Measurements from ENCODE around the gene SLC2A9.

Gene SLC2A9

GRCh38 chr4:9891740-9892139 is 129.6 kb downstream of the SLC2A9 start:
- DNase-seq (ENCODE audit: low read depth): no peak

- no peak for DNase-seq (ENCODE audit: low read depth)
These were observed 130.2 kb downstream of the SLC2A9 start for GRCh38 chr4:9891056-9891455.

GRCh38 chr4:9889306-9889705 is 132.0 kb downstream of the SLC2A9 start:
- DNase-seq (ENCODE audit: low read depth): no peak

GRCh38 chr4:9885958-9886357 is 135.3 kb downstream of the SLC2A9 start:
- DNase-seq (ENCODE audit: low read depth): no peak

- DNase-seq (ENCODE audit: low read depth): no peak
These were observed 140.7 kb downstream of the SLC2A9 start for GRCh38 chr4:9880406-9881197.

GRCh38 chr4:9877123-9877522 is 144.2 kb downstream of the SLC2A9 start:
- DNase-seq (ENCODE audit: low read depth): no peak

- no peak for DNase-seq (ENCODE audit: low read depth)
These were observed 145.8 kb downstream of the SLC2A9 start for GRCh38 chr4:9875516-9875915.

- no peak for DNase-seq (ENCODE audit: low read depth)
These were observed 146.9 kb downstream of the SLC2A9 start for GRCh38 chr4:9874385-9874784.

GRCh38 chr4:9870165-9870790 is 151.0 kb downstream of the SLC2A9 start:
- no peak for DNase-seq (ENCODE audit: low read depth)

GRCh38 chr4:9867751-9868425 is 153.4 kb downstream of the SLC2A9 start:
- DNase-seq (ENCODE audit: low read depth): no peak

- DNase-seq (ENCODE audit: low read depth): no peak
These were observed 154.4 kb downstream of the SLC2A9 start for GRCh38 chr4:9866931-9867330.

GRCh38 chr4:9861561-9861960 is 159.7 kb downstream of the SLC2A9 start:
- DNase-seq (ENCODE audit: low read depth): no peak

GRCh38 chr4:9859810-9860209 is 161.5 kb downstream of the SLC2A9 start:
- DNase-seq (ENCODE audit: low read depth): no peak

GRCh38 chr4:9849538-9849920 is 171.8 kb downstream of the SLC2A9 start:
- no peak for DNase-seq (ENCODE audit: low read depth)

- DNase-seq (ENCODE audit: low read depth): no peak
These were observed 173.1 kb downstream of the SLC2A9 start for GRCh38 chr4:9847968-9848748.

- DNase-seq (ENCODE audit: low read depth): no peak
These were observed 175.4 kb downstream of the SLC2A9 start for GRCh38 chr4:9845791-9846493.

GRCh38 chr4:9841072-9841471 is 180.2 kb downstream of the SLC2A9 start:
- DNase-seq (ENCODE audit: low read depth): no peak

- DNase-seq (ENCODE audit: low read depth): no peak
These were observed 185.9 kb downstream of the SLC2A9 start for GRCh38 chr4:9835430-9835829.

- DNase-seq (ENCODE audit: low read depth): no peak
These were observed 187.9 kb downstream of the SLC2A9 start for GRCh38 chr4:9833421-9833820.

GRCh38 chr4:9832640-9833039 is 188.7 kb downstream of the SLC2A9 start:
- DNase-seq (ENCODE audit: low read depth): no peak

GRCh38 chr4:9826551-9826950 is 194.7 kb downstream of the SLC2A9 start:
- no peak for DNase-seq (ENCODE audit: low read depth)

GRCh38 chr4:9825049-9825448 is 196.2 kb downstream of the SLC2A9 start:
- no peak for DNase-seq (ENCODE audit: low read depth)

Measured in activated T-helper 9 cell treated with anti-CD3 and anti-CD28 coated beads, Interleukin-2, amount 50 U/mL, for 16 hours (primary cell).